HEK293T (cell line): ENCODE measurements around the gene ACP5.

ENCODE experiments used
- FOXM1 ChIP-seq: fragments of 450-650 bp; IDR thresholded peaks from 2 replicates; pipeline ENCODE4 v1.6.1; 2017; ENCODE audit warnings: mild to moderate bottlenecking, borderline replicate concordance
- SP1 ChIP-seq: fragments of 450-650 bp; IDR thresholded peaks from 2 replicates; pipeline ENCODE4 v1.6.1; 2017
- TARDBP ChIP-seq: fragments of 450-650 bp; IDR thresholded peaks from 2 replicates; pipeline ENCODE4 v1.6.1; 2016

DNA sequence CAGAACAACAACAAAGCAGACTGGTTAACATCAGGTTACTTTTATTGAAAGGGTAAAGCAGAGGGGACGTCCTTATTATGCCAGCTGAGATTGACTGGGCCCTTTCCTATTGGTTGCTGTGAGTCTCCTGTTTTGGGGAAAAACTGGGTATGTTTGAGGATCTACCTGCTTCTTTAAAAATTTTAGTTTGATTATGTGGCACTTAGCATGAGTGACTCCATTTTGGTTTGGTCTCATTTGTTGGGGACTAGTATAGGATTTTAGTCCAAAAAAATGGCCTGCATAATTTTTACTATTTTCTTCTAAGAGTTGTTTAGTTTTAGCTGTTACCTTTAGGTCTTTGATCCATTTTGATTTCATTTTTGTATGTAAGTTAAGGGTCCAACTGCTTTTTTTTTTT is 34.3 kb upstream of the ACP5 start:
- TF ChIP-seq SP1 = no peak
- TF ChIP-seq FOXM1 = no peak
- TF ChIP-seq TARDBP = no peak
